Esophagus squamous epithelium (tissue), 5 donors: Measurements from ENCODE around the gene CUL5. TPM values are rescaled to one million over a fixed set of nuclear protein-coding genes. Genes with fewer than 3 reads are reported as not detected.
"Not testable (repeated sequence)": the region's sequence is repeated elsewhere in the genome, so short reads cannot be mapped to it uniquely, and the experiment has no call there.

ENCODE experiments used
- DNase-seq: peaks from one replicate; lab custom pipeline; 2025; lab: John Stamatoyannopoulos, UW
- H3K27ac ChIP-seq, 4 donors: fragments of 200-600 bp; sonication (generic); one replicate each; pipeline ENCODE4 v1.5.1; 2016 to 2019; ENCODE audit warnings: mild to moderate bottlenecking in 1 of 4
- H3K27me3 ChIP-seq, 4 donors: fragments of 200-600 bp; sonication (generic); 1 replicate in 3 of 4; 2 replicates in 1 of 4; pipeline versions ENCODE4 v1.5.1 to v1.6.0; 2017 to 2021; ENCODE audit warnings: antibody characterized with exemption in 1 of 4
- H3K36me3 ChIP-seq, 3 donors: fragments of 200-600 bp; sonication (generic); one replicate each; pipeline ENCODE4 v1.5.1; 2016 to 2019
- H3K4me1 ChIP-seq, 3 donors: fragments of 200-600 bp; sonication (generic); one replicate each; pipeline ENCODE4 v1.5.1; 2017 to 2019
- H3K4me3 ChIP-seq, 4 donors: fragments of 200-600 bp; sonication (generic); 1 replicate in 3 of 4; 2 replicates in 1 of 4; pipeline ENCODE4 v1.5.1; 2016 to 2019; ENCODE audit warnings: mild to moderate bottlenecking in 2 of 4, moderate library complexity in 1 of 4
- H3K9me3 ChIP-seq, 3 donors: fragments of 200-600 bp; sonication (generic); one replicate each; pipeline ENCODE4 v1.5.1; 2016 to 2019
- POLR2A ChIP-seq, 4 donors: fragments of 450-650 bp; IDR thresholded peaks; one replicate each; pipeline ENCODE4 v1.6.1; 2017; ENCODE audit warnings: antibody characterized with exemption in 4 of 4, mild to moderate bottlenecking in 4 of 4, moderate library complexity in 3 of 4
- WGBS, 2 donors: methylation state at CpG; one replicate each; pipeline ENCODE4 v1.1.5; 2018; 5-methylcytosine and 5-hydroxymethylcytosine counted together
- intact Hi-C: fragments of 100-400 bp; cut with DNase I; formaldehyde crosslinking; loops from one replicate; pipeline ENCODE4 v1.15.0; 2022
- total RNA-seq, 4 donors: library from RNA; depleted of rRNA; stranded (reverse); fragments of >200 nt; gene quantifications; one replicate each; pipeline ENCODE4 v1.1.0, GENCODE V29; 2016
- TF ChIP-seq, protein P1 (sequence below), 6 experiments: fragments of 450-650 bp in 4 of 6; fragments of 200-600 bp in 2 of 6; sonication (generic) in 2 of 6; IDR thresholded peaks; one replicate each; pipeline ENCODE4 v1.5.1; 2016 to 2019; ENCODE audit warnings: antibody characterized with exemption in 6 of 6, mild to moderate bottlenecking in 4 of 6, moderate library complexity in 4 of 6
- donor health status: DM: yes; HTN: yes; CAD: no.

CUL5 gene
- total RNA-seq, 4 donors from 2014 or later: 19.4 to 34.3 (median 31.7) TPM

DNA sequence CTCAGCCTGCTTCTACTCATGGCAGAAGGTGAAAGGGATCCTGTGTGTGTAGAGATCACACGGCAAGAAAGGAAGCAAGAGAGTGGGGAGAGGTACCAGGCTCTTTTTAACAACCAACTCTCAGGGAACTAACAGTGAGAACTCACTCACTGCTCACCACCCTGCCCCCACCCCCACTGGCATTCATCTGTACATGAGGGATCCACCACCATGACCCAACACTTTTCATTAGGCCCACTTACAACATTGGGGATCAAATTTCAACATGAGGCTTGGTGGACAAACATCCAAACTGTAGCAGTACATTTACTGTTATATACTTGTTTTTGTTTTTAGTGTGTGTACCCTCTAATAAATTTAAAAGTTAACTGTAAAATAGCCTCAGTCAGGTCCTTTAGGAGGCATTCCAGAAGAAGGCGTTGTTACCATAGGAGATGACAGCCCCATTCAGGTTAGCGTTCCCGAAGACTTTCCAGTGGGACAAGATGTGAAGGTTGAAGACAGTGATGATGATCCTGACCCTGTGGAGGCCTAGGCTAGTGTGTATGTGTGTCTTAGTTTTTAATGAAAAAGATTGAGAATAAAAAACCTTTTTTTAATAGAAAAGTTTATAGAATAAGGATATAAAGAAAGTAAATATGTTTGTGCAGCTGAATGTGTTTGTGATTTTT is 11.3 kb downstream of the CUL5 start:
- no peak overlapping the region for H3K27ac ChIP-seq
- peaks cover 0 to 5% (median 0%) of the 10 kb centered on the region in 3 donors for H3K36me3 ChIP-seq
- DNase-seq: no peak
- TF ChIP-seq, protein P1, sequence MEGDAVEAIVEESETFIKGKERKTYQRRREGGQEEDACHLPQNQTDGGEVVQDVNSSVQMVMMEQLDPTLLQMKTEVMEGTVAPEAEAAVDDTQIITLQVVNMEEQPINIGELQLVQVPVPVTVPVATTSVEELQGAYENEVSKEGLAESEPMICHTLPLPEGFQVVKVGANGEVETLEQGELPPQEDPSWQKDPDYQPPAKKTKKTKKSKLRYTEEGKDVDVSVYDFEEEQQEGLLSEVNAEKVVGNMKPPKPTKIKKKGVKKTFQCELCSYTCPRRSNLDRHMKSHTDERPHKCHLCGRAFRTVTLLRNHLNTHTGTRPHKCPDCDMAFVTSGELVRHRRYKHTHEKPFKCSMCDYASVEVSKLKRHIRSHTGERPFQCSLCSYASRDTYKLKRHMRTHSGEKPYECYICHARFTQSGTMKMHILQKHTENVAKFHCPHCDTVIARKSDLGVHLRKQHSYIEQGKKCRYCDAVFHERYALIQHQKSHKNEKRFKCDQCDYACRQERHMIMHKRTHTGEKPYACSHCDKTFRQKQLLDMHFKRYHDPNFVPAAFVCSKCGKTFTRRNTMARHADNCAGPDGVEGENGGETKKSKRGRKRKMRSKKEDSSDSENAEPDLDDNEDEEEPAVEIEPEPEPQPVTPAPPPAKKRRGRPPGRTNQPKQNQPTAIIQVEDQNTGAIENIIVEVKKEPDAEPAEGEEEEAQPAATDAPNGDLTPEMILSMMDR (IDR thresholded peaks at IDR 0.05): no peak
- TF ChIP-seq POLR2A (IDR thresholded peaks at IDR 0.05): no peak
- intact Hi-C loops: no loop called here
- H3K9me3 ChIP-seq: no peaks in the 10 kb centered on the region
- peaks cover 0 to 15% (median 0%) of the 10 kb centered on the region in 3 donors for H3K4me1 ChIP-seq
- no peak overlapping the region for H3K4me3 ChIP-seq
- 69 to 81% methylated on average over 4 of the region's 4 CpGs for WGBS, 2 donors
- H3K27me3 ChIP-seq: no peaks in the 10 kb centered on the region

DNA sequence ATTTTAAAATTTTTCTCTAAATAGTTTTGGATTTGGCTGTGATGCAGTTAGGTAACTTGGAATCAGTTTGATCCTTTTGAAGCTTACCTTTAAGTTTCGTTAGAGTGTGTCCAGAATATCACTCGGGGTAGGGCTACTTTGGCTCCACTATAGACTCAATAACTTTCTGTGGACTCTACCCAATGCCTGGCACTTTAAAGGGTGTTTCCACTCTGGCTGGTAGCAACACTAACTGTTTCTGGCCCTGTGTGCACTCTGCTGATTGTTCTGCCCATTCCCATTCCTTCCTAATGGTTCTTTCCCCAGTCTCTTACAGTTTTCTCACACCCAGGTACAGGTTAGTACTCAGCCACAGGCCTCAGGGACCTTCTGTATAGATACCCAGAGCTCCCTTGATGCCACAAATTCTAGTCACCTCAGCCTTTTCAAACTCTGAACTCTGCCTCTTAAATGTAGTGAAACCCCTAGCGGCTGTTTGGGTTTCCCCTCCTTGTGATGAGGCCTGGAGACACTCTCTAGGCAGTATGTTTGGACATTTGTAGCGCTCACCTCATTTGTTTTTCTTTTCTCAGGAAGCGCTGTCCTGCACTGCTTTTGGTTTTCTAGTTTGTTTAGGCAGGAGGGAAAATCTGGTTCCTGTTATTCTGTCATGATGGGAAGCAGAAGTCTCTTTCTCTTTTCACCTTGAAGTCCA is 16.8 kb downstream of the CUL5 start:
- Histone ChIP-seq H3K4me3 (no peak overlapping the region), H3K9me3 (no peaks in the 10 kb centered on the region), H3K27me3 (no peaks in the 10 kb centered on the region), H3K36me3 (no peaks in the 10 kb centered on the region), H3K4me1 (peaks cover 0 to 23% (median 0%) of the 10 kb centered on the region in 3 donors), H3K27ac (no peak overlapping the region)
- intact Hi-C loops: no loop called here
- TF ChIP-seq, protein P1 (IDR thresholded peaks at IDR 0.05): no peak
- TF ChIP-seq POLR2A (IDR thresholded peaks at IDR 0.05): no peak
- 49 to 58% methylated on average over 5 of the region's 5 CpGs for WGBS, 2 donors
- no peak for DNase-seq

DNA sequence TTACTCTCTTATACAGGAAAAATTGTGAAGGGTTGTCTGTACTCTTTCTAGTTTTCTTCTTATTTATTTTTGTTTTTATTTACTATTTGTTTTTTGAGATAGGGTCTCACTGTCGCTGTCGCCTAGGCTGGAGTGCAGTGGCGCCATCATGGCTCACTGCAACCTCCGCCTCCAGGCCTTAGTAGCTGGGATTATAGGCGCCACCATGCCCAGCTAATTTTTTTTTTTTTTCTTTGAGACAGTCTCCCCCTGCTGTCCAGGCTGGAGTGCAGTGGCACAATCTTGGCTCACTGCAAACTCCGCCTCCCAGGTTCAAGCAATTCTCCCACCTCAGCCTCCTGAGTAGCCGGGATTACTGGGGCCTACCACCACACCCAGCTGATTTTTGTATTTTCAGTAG is 18.4 kb downstream of the CUL5 start:
- intact Hi-C loops: no loop called here
- WGBS, 2 donors: 98 to 100% methylated on average over 6 to 7 of the region's 7 CpGs
- H3K4me1 ChIP-seq: peaks cover 0 to 23% (median 0%) of the 10 kb centered on the region in 3 donors
- no peak for DNase-seq
- TF ChIP-seq POLR2A (IDR thresholded peaks at IDR 0.05): no peak
- TF ChIP-seq, protein P1 (IDR thresholded peaks at IDR 0.05): no peak
- no peaks in the 10 kb centered on the region for H3K27me3 ChIP-seq
- H3K9me3 ChIP-seq: no peaks in the 10 kb centered on the region
- H3K27ac ChIP-seq: no peak overlapping the region
- peaks cover 0 to 6% (median 0%) of the 10 kb centered on the region in 3 donors for H3K36me3 ChIP-seq
- no peak overlapping the region for H3K4me3 ChIP-seq

DNA sequence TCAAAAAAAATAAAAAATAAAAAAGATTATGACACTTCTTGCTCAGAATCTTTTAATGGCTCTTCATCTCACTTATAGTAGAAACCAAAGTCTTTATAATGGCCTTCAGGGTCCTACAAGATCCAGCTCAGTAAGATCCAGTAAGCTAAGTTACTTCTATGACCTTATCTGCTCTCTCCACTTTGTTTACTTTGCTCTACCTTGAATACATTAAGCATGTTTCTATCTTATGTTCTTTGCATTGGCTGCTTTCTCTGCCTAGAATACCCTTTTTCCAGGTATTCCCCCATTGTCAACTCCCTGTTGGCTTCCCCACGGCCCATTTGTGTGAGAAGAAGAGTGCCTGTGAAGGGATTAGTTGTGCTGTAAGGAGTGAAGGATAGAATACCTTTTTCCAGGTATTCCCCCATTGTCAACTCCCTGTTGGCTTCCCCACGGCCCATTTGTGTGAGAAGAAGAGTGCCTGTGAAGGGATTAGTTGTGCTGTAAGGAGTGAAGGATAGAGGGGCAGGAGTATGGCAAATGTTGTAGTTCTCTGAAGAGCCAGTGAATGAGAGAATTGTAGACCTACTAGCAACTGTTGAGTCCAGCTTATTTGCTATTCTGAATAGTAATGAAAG is 20.2 kb downstream of the CUL5 start:
- 78 to 80% methylated on average over 1 to 2 of the region's 2 CpGs for WGBS, 2 donors
- H3K27ac ChIP-seq, H3K4me3 ChIP-seq, H3K27me3 ChIP-seq, H3K9me3 ChIP-seq, intact Hi-C loops, DNase-seq: not testable (repeated sequence)
- peaks cover 0 to 10% (median 0%) of the 10 kb centered on the region in 3 donors for H3K36me3 ChIP-seq
- H3K4me1 ChIP-seq: peaks cover 0 to 22% (median 0%) of the 10 kb centered on the region in 3 donors

DNA sequence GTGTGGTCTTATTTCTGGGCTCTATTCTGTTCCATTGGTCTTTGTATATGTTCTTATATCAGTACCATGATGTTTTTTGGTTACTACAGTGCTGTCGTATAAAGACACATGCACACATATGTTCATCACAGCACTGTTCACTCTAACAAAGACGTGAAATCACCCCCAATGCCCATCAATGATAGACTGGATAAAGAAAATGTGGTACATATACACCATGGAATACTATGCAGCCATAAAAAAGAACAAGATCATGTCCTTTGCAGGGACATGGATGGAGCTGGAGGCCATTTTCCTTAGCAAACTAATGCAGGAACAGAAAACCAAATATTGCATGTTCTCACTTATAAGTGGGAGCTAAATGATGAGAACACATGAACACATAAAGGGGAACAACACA is 22.9 kb downstream of the CUL5 start:
- DNase-seq, H3K9me3 ChIP-seq, H3K4me1 ChIP-seq, H3K27ac ChIP-seq, intact Hi-C loops, H3K27me3 ChIP-seq, H3K4me3 ChIP-seq: not testable (repeated sequence)
- H3K36me3 ChIP-seq: peaks cover 0 to 37% (median 7%) of the 10 kb centered on the region in 3 donors
- WGBS, 2 donors: 93 to 100% methylated on average over 2 of the region's 2 CpGs

DNA sequence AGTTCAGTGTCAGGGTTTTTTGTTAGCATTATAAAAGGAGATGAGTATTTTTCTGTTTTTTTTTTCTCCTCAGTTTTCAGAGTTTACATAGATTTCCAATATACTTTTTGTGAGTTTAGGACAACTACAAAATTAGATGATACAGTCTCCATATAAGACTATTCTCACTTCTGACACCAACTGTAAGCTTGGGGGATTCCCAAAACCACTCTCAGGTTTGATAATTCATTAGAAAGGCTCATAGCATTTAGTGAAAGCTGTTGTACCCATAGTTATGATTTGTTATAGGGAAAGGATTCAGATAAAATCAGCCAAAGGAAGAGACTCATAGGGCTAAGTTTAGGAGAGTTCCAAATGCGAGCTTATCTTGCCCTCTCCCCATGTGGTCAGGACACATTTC is 24.1 kb downstream of the CUL5 start:
- Histone ChIP-seq H3K36me3 (peaks cover 0 to 48% (median 7%) of the 10 kb centered on the region in 3 donors), H3K27me3 (no peaks in the 10 kb centered on the region), H3K9me3 (no peaks in the 10 kb centered on the region), H3K27ac (no peak overlapping the region), H3K4me3 (no peak overlapping the region), H3K4me1 (no peaks in the 10 kb centered on the region)
- no peak for DNase-seq
- TF ChIP-seq, protein P1 (IDR thresholded peaks at IDR 0.05): no peak
- TF ChIP-seq POLR2A (IDR thresholded peaks at IDR 0.05): no peak
- intact Hi-C loops: no loop called here
- 81 to 100% methylated on average over 1 of the region's 1 CpG for WGBS, 2 donors
